Measurements from ENCODE around the gene SPRED2.

GRCh38 chr2:65276609-65277008, 155.8 kb downstream of the SPRED2 start:
- TF ChIP-seq CTCF (IDR thresholded peaks at IDR 0.05) (no peak), ZFX (IDR thresholded peaks at IDR 0.05; ENCODE audit: borderline replicate concordance) (no peak)

All from 22Rv1 (cell line).